NCI-H187 (cell line): ENCODE results near the gene HIVEP3.
A peak's percentile ranks its signal among the peaks of the same experiment; 100 is the strongest.

Experiments
- DNase-seq, 2 experiments: peaks; one replicate each; lab custom pipeline; 2025; lab: John Stamatoyannopoulos, UW

Gene HIVEP3

DNA sequence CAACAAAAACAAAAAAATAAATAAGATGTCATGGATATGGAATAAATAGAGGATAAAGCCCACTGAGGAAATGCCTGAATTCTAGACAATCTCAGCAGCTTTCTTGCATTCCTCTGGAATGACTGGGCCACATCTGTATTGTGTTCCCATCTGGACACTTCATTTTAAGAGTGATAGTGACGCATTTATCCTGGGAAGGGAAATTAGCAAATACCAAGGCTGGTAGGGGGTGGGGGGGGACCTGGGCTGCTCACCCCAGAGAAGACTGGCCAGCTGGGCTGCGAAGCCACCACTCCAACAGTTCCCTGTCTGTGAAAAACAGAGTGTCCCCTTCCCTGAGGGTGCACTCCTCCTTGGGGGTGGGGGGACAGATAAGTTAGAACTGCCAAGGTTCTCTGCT lies 106.3 kb downstream of the HIVEP3 start:
- no peak for DNase-seq

DNA sequence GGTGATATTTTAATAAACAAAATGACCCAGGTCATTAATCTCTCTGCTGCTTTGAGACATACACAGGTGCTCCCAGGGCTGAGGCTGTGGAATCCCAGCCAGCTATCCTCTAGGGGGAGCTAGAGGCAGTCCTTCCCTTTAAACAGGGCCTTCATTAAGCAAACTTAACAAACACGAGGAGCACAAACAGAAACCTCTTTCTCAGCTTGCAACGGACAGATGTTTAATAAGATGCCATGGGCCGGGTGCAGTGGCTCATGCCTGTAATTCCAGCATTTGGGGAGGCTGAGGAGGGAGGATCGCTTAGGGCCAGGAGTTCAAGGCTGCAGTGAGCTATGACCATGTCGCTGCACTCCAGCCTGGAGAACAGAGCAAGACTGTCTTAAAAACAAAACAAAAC lies 106.7 kb downstream of the HIVEP3 start:
- peak; percentile 11 to 43 for DNase-seq

DNA sequence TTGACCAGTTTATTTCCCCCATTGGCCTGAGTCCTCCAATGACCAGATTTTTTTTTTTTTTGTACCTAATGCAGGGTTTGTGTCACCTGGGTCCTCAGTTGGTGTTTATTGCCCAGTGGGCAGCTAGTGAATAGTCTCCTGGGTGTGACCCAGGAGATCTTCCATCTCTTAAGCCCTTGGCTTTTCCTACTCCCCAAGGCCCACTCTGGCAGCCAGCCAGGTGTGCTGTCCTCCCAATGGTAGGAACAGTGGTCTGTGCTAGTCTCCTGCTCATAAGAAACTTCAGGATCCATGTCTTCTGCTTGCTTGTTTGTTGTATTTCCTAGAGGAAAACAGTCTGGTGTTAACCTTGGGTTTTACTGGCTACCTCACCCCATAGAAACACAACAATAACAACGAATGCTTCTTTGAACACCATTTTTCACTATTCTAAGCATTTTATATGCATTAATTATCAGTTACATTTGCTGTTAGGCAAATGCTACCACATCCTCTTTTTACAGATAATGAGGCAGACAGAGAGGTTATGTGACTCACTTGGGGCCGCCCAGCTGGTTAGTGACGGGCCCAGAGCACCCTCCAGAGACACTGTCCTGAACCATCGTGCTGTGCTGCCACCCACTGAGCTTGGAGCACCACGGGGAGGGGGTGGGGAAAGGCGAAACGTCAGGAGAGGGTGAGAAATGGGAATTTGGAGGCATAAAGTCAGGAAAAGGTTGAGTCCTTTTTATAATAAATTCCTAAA lies 107.5 kb downstream of the HIVEP3 start:
- DNase-seq: no peak

DNA sequence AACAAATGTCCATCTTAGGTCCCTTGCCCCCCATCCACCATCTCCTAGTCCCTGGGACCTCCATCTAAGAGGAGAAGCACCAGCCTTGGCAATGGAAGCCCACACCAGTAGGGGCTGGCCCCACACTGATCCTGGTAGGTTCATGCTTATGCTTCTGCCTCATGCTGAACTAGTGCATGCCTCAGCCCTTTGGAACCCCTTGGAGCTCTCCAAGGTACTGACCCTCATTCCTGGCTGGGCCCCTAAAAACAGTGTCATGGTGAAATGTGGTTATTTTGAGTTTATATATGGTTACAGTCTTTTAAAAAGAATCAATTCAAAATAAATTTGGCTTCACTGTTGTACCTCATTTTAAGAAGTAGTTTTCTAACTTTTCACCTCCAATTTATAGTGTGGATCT lies 108.3 kb downstream of the HIVEP3 start:
- no peak for DNase-seq

DNA sequence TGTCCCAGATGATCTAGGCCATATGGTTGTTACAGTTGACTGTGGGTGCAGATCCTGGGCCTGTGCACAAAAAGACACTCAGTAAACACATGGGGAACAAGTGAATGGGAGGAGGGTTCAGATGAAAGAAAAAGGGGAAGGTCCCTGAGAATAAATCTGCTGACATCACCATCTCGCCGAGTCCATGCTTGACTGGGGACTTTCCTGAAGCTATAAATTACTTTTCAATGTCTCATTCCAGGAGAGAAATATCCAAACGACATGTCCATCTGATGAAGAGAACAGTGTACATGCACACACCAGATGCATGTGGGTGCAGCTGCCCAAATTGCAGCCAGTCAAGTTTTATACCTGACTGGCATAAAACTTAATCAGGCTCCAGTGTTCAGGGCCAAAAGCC lies 109.0 kb downstream of the HIVEP3 start:
- DNase-seq: no peak

DNA sequence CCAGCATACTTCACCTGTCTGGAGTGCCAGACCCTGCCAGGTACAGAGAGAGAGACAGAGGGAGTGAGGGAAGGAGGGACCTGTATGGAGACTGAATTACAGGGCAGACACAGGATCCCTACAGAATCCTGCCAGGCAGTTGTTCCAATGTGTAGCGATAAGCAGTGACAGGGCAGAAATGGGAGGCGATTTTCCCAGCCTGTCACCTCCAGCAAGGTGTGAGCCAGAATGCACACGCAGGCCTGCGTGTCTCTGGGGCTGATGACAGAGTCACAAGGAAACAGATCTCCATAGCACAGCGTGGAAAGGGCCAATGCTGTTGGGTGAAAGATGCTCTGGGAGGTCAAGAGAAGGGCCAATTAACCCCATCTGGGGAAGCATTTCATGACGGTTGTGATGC lies 111.3 kb downstream of the HIVEP3 start:
- DNase-seq: no peak

DNA sequence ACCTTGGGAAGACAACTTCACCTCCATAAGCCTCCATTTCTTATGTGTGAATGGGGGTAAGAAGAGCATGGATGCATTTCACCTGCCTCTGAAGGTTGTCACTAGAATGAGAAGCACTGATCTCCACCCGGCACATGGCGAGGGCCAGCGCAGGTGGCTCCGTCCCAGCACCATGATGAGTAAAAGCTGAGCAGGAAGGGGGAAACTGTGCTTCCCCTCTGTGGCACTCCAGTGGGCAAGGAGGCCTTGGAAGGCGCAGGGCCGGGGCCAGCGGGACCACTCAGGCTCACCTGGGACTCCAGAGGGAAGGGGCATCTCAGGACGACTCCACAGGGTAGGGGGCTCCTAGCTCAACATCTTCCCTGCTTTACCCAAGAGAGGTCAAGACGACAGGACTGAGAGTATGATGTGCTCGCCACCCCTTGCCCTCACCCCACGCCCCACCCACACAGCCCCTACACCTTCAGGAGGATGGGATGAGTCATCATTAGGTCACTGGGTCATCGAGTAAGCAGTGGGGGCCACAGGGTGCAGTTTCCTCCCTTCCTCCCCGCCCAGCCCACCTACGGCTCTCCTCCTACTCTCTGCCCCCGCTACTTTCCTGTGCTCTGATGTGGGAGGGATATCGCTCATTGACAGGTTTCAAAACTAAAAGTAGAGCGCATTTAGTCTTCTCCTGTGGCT lies 112.1 kb downstream of the HIVEP3 start:
- no peak for DNase-seq

DNA sequence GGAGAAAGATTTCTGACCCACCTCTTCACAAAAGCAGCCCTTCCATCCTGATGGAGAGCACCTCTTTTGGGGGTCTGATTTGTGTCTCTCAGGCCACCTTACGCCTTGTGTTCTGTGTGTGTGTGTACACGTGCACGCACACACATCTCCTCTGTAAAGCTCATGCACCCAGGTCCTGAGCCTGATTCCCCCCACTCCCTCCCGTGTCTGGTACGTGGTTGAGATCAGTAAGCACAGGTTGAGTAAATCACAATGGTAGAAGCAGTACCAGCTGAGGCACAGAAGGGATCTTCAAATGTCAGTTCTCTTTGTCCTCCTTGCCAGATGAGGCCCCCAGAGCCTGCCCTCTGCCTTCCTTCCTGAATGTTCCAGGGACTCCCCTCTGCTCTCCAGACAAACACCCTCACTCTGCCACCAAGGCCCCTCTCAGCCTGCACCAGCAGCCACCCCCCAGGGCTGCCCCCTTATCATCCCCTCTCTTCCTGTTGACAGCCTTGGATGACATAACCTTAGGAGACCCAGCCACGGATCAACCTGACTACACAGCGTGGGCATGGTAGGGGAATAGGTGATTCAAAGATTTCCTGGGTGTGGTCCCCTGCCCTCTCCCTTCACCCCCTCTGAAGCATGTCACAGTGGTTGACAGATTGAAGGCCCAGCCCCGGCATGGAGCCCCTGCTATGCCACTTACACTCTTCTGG lies 112.8 kb downstream of the HIVEP3 start:
- no peak for DNase-seq

DNA sequence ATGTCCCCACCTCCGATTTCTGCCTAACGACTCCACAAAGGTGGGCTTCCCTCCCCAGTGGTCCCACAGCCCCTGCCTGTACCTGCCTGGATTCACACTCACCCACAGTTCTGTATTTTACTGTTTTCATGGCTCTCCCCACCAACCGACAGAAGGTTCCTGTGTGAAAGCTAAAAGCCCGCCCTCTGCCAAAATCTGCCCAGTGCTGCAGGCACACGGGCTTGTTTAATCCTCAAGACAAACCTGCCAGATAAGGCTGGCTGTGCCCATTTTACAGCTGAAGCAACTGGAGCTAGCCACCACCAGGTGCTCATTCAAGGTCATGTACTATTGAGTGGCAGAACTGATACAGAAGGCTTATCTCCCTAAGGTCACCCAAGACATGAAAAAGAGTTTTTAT lies 114.5 kb downstream of the HIVEP3 start:
- no peak for DNase-seq

DNA sequence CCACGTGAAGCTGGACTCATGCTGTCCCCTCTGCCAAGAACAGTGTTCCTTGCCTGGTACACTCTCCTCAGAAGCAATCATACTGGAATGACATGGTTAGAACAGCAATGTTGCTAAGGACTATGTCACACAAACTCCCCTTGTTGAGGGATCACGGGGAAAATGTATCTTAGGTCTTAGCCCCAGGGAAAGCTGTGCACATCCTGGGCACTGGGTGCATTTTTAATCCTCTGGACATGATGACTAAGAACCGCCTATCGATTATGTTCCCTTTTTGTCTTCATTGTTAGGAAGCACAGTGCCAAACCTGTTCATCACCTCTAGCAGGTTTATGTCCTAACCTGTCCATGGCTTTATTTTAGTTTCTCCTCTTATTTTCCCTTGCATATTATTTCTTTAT lies 115.1 kb downstream of the HIVEP3 start:
- no peak for DNase-seq

DNA sequence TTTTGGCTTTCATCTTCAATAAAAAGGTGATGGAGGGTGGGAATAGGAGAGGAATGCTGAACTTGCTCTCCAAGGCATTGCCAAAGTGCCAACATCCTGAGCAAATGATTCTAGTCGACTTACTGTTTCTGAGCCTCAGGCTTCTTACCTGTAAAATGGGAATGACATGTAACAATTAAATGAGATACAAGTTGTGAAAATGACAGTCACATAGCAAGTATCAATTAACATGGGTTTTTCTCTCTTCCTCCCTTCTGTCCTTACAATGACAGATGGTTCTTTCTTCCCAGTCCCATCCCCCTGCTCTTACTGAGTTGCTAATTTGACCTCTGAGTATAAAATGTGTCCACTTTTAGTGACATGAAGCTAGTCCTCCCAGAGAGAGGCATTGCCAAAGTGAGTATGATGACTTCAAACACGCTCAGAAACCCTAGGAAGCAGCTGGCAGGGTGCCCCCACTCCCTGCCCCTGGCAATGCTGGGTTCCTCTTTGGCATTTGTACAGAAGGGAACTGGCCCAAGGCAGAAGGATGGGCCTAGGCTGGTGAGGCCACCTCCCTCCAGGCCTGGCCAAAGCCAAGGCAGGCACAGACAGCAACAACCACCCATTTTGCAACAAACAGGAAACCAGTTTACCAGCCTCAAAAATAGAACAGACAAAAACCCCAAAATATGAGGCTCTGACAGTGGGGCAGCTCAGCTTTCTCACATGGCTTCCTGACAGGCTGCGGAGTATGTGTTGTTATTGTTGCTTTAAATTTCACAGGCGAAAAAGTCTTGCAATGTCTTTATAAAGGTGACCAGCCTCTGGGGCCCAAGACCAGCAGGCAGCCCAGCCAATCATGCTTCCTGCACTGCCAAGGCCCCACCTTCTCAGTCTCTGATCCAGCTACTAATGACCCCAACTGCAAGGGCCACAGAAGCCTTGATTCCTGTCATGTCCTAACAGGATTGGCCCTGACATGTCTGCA lies 115.9 kb downstream of the HIVEP3 start:
- DNase-seq: no peak

DNA sequence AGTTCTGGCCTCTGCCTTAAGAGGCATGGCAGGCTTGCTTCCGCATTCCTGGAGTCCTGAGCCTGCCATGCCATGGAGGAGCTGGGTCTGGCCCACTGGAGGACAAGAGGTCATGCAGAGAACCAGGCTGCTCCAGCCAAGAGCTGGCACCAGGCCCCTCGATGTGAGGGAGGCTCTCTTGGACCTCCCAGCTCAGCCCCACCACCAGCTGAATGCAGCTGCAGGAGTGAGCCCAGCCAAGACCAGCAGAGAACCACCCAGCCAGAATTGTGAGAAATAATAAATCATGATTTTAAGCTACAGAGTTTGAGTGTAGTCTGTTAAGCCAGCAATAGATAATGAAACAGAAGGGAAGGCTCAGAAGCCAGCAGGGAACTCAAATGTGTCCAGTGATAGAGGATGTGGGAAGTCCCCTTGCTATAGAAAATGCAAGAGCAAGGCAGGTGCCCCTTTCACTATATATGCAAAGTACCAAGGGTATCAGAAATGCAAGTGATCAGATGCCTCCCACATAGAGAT lies 118.4 kb downstream of the HIVEP3 start:
- no peak for DNase-seq

DNA sequence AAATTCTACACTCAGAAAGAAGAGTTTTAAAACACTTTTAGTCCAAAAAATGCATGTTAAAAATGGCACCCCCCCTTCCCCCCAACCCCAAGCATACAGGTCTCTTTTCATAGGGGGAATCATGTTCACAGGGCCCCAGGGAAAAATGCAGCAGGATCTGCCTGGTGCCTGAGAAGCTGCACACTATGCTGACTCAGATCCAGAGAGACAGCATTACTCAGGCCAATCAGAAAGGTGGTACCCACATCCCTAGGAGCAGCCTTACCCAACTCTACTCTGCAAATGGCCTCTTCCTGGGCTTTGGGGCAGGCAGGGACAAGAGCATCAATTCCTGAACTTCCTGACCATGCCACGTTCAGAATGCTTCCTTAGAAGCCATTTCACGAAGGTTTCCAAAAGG lies 119.0 kb downstream of the HIVEP3 start:
- no peak for DNase-seq

DNA sequence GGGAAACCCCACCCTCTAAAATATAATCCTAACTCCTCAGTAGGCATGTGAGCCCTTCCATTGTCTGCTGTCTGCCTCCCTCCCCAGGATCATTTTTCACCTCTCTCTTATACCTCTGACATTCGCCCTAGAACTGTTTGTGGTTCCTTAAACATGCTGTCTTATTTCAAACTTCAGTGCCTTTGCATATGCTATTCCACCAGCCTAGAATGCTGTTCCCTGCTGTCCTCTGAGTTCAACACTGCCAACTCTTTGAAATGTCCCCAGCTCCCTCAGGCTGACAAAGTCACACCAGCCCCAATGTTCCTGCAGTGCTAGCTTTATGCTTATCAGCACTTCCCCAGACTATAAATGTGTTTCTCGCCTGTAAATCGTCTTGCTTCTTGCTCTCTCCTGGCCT lies 119.5 kb downstream of the HIVEP3 start:
- DNase-seq: no peak

DNA sequence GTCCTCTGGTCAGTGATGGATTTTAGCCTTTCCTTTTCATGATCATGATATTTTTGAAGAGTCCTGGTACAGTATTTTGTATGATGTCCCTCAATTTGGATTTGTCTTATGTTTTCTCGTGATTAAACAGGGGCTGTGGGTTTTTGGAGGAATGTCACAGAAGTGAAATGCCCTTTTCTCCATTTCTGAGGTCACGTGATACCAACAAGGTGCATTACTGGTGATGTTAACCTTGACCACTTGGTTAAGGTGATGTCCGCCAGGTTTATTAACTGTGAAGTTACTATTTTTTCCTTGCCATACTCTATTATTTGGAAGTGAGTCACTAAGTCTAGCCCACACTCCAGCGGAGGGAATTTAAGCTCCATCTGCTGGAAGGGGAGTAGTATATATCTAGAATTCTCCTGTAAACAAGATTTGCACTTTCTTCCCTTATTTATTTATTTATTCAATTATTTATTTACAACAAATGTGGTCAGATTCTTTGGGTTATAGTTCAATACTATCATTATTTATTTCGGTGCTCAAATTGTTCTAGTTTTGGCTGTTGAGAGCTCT lies 123.4 kb downstream of the HIVEP3 start:
- DNase-seq: no peak

DNA sequence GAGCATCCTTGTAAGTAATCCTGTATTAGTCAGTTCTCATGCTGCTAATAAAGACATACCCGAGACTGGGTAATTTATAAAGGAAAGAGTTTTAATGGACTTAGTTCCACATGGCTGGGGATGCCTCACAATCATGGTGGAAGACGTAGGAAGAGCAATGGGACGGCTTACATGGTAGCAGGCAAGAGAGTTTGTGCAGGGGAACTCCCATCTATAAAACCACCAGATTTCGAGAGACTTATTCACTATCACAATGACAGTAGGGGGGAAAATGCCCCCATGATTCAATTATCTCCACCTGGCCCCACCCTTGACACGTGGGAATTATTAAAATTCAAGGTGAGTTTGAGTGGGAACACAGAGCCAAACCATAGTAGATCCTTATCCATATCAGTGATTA lies 124.7 kb downstream of the HIVEP3 start:
- DNase-seq: no peak

DNA sequence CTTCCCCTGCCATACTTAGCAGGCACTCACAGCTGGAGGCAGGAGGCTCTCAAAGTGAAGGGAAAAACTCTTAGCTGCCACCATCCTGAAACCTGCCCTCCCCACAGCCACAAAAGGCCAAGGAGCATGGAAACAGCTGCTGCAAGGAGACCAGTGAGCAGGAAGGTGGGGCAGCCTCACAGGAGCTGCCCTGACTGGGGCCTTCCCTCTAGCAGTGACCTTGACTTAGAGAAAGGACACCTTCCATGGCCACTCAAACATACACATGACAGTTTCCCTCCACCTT lies 126.3 kb downstream of the HIVEP3 start:
- no peak for DNase-seq

DNA sequence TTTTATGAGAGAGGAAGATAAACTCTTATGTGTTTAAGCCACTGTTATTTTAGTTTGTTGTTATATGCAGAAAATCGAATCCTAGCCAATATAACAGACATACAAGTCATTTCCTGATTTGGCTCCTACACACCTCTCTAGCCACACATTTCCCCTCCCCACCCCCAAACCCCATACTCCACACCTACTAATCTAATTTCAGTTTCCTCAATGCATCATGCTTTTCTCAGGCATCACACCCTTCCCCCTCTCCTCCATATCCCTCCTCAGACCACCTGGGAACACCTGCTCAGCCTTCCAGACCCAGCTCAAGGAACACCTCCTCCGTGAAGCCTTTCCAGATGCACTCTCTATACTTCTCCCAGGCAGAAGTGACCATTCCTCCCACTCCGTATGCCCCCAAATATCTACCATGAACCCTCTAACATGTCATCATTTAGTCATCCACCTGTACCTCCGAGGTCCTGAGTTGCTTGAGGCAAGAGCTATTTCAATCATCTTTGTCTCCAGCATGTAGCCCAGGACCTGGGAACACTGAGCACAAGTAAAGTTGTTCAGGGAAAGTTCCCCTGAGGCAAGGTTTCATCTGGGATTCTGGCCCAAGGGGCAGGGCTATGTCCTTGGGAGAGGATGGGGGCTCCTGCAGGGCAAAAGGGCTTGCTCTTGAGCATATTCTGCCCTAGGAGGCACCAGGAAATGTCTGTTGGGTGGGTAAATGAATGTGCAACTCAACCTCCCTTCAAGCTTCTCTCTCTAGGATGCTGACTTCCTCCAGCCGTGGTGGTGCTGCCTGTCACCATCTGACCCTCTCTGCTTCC lies 126.8 kb downstream of the HIVEP3 start:
- DNase-seq: no peak

DNA sequence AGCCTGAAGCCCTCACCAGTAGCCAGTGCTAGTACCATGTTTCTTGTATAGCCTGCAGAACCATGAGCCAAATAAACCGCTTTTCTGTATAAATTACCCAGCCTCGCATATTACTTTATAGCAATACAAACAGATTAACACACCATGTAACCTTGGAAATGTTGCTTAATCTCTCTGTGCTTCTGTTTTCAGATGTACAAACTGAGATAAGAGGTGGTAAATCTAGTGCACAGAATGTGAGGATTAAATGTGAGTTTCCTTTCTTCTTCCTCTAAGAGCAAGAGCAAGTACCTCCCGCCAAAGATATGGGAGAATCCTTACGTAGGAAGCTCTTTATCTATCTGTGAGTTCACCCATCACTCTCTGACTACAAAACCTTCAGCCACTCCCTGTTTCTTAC lies 128.4 kb downstream of the HIVEP3 start:
- no peak for DNase-seq

DNA sequence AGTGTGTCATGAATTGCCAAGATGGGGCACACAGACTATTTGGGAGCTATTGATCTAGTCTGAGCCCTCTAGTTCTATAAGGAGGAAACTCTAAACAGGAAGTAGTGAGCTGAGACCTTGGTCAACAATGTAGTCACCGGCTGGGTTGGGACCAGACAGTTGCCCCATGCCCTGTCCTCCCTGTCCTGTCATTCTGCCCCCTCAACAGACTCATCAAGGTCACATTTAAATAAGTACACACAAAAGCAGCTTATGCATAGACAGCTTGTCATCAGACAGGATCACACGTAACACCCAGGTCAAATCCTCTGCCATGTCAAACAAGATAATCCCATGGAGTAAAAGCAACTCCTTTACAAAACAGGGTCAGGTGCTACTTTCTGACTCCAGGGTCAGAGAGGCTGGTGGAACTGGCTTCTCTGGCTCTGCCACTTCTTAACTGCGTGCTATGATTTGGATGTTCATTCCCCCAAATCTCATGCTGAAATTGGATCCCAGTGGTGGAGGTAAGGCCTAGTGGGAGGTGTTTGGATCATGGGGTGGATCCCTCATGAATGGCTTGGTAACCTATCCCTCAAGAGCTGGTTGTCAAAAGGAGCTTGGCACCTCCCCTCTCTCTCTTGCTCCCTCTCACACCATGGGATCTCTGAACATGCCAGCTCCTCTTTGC lies 128.9 kb downstream of the HIVEP3 start:
- DNase-seq: no peak
